GM19025 (cell line): ENCODE results near the gene PGM2L1.
"Not testable (repeated sequence)": the region's sequence is repeated elsewhere in the genome, so short reads cannot be mapped to it uniquely, and the experiment has no call there.

ENCODE experiments used
- ATAC-seq: cut with Tn5 transposase; IDR thresholded peaks from one replicate; pipeline ENCODE4 v1.9.1; 2021; ENCODE audit warnings: mild to moderate bottlenecking, low read depth, moderate library complexity; ENCODE audit not compliant: unreplicated experiment

The PGM2L1 gene

DNA sequence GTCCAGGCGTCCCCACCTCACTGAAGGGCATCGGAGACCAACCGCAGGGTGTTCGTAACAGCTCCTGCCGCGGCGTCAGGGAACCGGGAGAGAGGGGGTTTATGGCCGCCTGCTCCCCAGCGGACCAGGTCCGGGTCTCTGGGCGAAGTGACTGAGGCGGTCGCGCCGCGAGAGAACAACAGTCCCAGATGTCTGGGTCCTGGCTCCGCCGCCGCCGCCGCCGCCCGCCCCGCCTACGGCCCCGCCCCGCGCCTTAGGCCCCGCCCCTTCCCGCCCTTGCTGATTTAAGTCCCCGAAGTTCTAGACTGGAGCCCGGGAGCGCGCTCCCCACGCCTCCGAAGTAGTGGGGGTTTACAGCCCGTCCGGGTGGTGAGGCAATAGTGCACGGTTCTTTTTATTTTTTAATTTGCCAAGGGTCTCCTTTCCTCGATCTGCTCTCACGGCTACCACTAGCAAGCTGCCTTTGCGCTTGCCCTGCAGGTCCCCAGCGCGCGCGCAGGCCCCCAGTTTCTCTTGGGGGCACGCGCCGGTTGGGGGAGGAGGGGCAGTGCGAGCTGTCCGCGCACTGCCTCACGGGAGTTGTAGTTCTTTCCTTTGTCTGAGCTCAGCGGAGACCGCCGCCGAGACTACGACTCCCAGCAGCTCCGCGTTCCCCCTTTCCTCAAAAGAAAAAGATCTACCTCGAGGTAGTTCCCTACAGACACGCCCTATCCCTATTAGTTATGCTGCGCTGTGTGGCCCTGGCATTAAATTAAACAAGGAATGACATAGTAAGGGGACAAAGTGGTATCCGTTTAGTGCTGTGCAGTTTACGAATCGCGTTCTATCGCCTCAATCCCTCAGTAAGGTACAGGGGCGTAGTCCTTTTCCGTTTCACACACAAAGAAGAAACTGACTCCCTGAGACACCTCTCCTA, at the start of gene PGM2L1:
PGM2L1 (minus strand) TSS at position 190 of the 916 bp plus-strand sequence. CDS start 272 bp downstream, outside the sequence.
- peak; percentile 96 for ATAC-seq

DNA sequence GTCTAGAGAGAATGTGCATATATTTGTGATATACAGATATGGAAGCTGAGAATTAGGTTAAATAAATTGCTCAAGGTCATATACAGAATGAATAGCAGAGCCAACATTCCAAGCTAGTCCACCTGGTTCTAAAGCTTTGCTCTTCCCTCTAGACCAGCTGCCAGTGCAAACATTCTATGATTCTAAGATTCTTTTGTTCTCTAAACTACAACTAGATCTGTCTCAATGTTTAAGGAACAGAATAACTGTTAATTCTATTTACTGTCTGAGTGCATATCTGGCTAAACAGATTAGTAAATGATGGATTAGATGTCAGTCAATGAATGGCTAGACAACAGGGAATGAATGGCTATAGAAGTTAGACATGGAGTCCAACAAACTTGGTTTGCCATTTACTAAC, 49.5 kb upstream of the PGM2L1 start:
- ATAC-seq: no peak

GRCh38 chr11:74446532-74446938, 48.3 kb upstream of the PGM2L1 start:
- no peak for ATAC-seq

DNA sequence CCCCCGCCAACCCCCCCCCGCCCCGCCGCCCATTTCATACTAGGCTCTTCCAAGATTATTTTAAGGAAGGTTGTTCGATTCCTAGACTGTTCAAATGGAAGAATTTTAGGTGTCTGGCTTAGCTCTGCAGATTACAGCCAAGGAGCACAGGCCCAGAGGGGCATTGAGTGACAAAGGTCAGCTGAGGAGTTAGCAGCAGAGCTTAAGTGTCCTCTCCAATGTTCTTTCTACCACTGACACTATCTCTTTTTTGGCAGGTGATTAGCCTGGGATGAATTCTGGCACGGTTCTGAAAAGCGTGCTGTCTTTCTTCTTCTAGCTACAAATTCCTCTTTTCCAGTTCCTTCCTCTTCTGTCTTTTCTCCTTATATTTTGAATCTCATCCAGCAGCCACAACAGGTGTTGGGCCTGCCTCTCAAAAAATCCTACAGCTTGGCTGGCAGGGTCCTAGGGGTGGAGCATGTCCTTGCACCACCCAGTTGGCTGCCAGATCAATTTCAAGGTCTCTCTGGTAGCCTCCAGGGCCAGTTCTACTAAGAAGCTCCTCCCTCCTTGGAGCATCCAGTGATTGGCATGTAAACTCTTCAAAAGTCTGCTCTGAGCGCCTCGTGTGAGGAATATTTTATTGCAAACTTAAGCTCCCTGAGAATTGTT, 46.1 kb upstream of the PGM2L1 start:
- no peak for ATAC-seq

- no peak for ATAC-seq
These were observed 45.0 kb upstream of the PGM2L1 start for GRCh38 chr11:74443071-74443864.

GRCh38 chr11:74442636-74443035, 44.4 kb upstream of the PGM2L1 start:
- ATAC-seq: no peak

DNA sequence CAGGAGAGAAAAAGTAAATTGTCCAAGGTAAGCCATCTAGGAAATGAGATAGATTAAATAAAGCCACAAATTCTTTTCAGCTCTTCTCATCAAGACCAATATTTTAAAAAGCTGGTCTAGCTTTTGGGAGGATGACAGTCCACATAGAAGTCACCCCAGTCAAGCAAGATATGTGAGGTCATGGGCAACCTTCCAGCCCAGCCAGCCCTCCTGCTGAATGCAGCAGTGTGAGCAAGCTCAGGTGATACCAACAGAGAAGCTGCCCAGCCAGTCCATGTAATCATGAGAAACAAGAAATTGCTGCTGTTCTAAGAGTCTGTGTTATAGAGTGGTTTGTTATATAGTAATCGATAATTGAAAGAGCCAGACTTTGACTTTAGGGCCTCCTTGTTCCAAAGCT, 40.4 kb upstream of the PGM2L1 start:
- no peak for ATAC-seq

DNA sequence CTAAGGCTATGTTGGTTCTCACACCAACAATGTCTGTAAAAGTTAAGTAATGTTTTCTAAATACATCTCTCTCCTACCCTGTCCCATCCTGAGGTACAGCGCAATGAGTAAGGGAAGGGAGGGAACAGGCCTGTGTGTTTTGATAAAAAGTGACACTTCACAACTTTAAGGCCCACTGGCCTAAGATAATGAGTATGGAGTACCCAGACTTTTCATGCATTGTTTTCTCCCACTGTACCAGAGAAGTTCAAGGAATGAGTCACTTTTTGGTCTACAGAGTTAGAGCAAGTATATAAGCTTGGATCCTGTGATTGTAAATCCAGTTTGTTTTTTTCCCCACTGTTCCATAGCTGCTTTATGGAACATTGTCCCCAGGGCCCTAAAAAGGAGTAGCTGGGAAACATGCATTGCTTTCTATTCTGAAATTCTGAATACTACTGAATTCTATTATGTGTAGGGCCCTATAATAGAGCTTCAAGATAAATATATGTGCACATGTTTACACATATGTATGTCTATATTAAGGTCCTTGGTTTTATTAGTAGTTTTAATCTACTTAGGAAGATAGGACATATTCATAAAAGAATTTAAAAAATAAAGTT, 39.3 kb upstream of the PGM2L1 start:
- no peak for ATAC-seq

GRCh38 chr11:74434528-74434927, 36.3 kb upstream of the PGM2L1 start:
- no peak for ATAC-seq

DNA sequence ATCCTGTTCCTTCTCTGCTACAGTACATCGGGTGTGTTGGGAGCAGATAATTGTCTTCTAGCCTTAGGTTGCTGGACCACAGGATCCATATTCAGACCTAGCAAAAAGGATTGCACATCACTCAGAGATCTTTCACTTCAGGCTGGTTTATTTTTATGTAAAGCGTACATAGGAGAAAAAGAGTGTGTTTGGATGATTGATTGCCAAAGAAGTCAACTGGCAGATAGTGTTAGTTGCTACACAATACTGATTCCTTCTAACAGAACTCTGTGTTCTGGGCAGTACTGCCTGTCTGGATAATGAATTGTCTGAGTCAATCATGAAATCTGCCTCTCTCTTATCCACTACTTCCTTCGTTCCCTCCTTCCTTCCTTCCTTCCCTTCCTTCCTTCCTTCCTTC, 31.0 kb upstream of the PGM2L1 start:
- no peak for ATAC-seq

DNA sequence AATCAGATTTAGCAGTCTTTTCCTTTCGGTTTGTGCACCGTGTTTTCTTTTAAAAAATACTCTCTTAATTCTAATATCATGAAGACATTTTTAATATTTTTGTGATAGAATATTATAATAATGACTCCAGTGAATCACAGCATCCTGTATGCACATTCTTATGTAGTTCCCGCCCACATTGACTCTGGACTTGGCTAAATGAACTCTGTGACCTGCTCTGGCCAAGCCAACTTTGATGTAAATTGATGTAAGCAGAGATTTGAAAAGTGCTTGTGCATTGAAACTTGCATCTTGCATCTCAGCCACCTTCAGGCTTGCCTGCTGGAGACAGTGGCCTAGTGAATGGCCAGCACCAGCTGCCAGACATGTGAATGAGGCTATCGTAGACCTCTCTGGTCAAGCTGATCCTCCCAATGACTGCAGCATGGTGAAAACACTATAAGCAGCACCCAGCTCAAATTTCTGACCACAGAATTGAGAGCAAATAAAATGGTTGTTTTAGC, 29.2 kb upstream of the PGM2L1 start:
- ATAC-seq: no peak

GRCh38 chr11:74425100-74425499, 26.9 kb upstream of the PGM2L1 start:
- no peak for ATAC-seq

DNA sequence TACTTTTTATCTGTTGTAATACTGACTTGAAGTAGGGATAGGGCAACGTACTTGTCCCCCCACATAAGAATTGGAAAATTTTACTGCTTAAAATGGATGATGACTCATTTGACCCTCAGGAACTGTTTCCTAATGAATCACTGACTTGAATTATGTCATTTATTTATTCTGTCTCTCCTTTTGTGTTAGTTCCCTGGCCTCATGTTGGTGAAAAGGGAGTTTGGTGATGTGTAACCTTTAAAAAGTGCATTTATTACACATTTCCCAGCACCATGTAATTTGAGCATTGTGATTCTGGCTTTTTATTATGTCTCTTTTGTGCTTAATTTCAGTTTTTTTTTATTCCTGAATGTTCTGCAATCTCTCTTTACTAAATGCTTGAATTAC, 20.3 kb upstream of the PGM2L1 start:
- no peak for ATAC-seq

GRCh38 chr11:74417860-74418508, 19.8 kb upstream of the PGM2L1 start:
- no peak for ATAC-seq

GRCh38 chr11:74417379-74417804, 19.2 kb upstream of the PGM2L1 start:
- no peak for ATAC-seq

GRCh38 chr11:74416974-74417373, 18.7 kb upstream of the PGM2L1 start:
- not testable (repeated sequence) for ATAC-seq

DNA sequence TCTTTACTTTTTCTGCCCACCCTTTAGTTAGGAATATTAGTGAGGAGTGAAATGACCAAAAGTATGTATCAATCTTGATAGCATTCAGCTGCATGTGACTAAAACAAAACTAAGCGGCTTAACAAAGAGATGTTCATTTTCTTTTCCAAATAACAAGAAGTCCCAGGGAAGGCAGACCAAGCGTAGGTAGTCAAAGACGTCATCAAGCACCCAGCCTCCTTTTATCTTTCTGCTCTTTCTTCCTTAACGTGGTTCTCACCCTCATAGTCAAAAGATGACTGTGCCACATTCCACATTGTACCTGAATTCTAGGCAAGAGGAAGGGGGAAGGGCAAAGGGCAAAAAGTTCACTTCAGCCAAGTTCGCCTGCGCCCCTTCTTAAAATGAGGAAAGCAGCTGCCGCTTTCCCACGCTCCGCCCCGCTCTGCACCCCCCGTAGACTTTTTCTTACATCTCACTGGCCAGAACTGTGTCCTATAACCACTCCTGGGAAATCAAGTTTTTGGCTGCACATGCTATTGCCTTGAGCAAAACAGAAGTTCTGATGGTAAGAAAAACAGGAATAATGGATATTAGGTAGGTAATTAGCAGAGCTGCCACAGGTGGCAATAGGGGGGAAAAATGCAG, 14.6 kb upstream of the PGM2L1 start:
- no peak for ATAC-seq

DNA sequence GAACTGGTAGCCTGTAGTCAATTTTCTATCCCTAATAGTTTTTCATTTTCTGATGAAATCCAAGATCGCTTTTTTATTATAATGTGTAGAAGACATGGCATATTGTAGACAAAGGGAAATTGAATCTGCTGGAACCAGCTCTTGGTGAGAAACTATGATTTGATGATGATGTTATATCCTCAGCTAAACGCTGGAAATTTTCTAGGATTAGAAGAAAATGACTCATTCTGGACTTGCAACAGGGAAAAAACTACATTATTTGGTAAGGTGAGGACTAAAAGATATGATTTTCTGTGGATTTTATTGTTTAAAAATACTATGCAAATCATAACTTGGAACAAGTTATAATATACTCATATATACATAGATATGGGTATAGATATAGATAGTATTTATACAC, 14.1 kb upstream of the PGM2L1 start:
- ATAC-seq: no peak

GRCh38 chr11:74409633-74410032, 11.4 kb upstream of the PGM2L1 start:
- ATAC-seq: no peak
